ENCODE measurements around the gene DAAM1. TPM values are rescaled to one million over a fixed set of nuclear protein-coding genes. Genes with fewer than 3 reads are reported as not detected.

Gene DAAM1
- 37.9 TPM for total RNA-seq

- peak; percentile 98 for DNase-seq (ENCODE audit: low spot score)
Observed at GRCh38 chr14:59188461-59189090, at the start of gene DAAM1. Gene DAAM1, plus strand, starts transcription at chr14:59188667. Its CDS starts 74,811 bp downstream, at chr14:59263478.

GRCh38 chr14:59139324-59139723 lies 49.1 kb upstream of the DAAM1 start:
- no peak for DNase-seq (ENCODE audit: low spot score)

DNA sequence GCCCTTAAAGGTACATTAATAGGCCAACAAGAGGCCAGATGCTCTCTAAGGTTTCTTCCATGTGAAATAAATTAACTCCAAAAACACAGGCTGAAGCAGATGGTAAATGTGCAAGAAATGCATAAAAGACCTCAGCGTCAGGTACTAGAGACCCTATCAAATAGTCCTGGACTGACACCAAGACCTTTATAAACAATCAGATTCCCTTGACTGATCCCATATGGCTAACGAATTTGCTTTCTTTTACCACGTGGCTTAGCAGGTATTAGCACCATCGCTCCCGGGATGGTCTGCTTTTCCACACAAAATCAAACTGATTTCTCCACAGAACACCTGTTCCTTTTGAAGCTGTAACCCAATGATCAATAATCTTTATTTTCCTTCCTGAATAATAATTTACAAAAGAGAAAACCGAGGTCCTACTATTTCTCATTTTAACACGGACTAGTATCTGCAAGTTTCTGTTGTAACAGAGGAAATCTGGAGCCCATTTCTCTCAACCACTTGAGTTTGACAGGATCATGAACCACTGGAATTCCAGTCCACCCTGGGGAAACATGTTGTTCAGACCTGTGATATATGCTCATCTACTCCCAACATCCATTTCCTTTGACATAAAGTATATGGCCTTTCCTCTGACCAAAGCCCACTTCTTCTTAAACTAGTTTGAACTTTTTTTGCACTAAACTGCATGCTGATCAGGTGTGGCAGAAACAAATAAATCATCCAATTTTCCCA lies 48.2 kb upstream of the DAAM1 start:
- DNase-seq (ENCODE audit: low spot score) = no peak

GRCh38 chr14:59146484-59146883 lies 42.0 kb upstream of the DAAM1 start:
- DNase-seq (ENCODE audit: low spot score) = no peak

DNA sequence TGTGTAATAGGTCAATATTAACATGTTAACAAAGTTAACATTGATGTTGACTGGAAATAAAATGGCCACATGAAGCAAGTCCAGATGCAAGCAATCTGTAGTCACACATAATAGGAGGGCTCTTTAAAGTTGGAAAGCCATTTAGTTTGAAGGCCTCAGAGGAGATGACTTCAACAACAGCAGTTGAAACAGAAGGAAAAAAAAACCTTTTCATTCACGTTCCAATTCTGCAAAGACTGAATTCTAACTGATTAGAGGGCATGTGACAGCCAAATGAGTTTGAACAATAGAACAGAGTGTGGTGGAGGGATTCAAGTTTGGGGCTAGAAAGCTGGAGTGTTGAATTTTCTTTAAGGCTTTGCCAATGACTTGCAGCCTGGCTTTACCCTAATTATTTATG lies 41.5 kb upstream of the DAAM1 start:
- no peak for DNase-seq (ENCODE audit: low spot score)

DNA sequence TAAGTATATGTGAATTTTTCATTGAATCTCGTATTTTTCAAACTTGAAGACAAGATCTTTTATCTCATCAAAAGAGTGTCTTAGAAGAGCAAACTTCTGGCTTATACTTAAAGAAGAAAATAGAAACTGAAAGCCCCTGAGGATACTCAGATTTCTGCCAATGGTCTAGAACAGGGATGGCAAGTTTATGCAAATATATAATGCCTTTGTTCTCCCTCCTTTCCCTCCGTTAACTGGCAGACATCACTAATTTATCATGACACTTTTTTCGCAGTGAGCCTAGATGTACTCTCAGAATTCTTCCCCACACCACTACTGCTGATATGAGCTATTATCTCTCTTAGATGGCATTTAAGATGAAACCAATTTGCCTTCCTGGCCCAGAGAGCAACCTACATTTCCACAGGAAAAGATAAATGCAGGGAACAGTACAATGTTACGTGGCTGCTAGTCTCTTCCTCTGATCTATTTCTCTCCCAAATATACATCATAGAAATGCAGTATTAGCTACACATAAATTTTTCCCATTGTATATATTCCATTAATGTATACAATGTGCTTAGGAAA lies 40.0 kb upstream of the DAAM1 start:
- no peak for DNase-seq (ENCODE audit: low spot score)

- DNase-seq (ENCODE audit: low spot score) = no peak
Observed at GRCh38 chr14:59150990-59151389, 37.5 kb upstream of the DAAM1 start.

GRCh38 chr14:59154373-59154772 lies 34.1 kb upstream of the DAAM1 start:
- DNase-seq (ENCODE audit: low spot score) = no peak

GRCh38 chr14:59155886-59156285 lies 32.6 kb upstream of the DAAM1 start:
- DNase-seq (ENCODE audit: low spot score) = no peak

DNA sequence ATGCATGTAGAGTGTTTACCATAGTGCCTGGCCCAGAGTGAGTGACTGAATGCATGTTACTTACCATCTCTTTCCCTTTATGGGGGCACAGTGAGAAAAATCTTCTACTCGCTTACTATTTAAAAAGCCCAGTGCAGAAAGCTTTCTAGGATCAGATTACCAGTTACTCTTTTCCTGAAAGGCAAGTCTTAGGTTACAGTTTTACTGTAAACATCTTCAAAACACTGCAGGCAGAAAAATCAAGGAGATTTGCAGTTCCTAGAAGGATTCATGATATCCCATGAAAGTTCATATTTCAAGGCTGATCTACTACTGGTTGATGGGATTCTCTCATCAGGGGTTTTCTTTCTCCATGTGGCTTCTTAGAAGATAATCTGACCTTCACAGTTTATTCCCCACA lies 29.3 kb upstream of the DAAM1 start:
- no peak for DNase-seq (ENCODE audit: low spot score)

DNA sequence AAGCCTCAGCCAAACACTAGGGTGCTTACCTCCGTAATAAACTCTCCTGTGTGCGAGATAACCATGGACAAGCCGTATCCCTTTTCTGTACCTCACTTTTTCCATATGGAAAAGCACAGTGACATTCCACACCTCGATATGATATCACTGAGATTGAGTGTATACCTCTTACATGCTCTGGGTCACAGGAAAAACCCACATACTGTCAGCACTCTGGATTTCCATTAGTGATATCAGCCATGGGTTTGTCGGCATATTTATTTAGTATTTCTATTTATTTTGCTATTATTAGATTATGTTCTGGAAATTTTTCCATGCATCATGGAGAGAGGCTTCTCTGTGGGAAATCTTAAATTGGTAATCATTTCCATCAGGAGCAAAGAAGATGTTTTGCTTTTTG lies 28.0 kb upstream of the DAAM1 start:
- no peak for DNase-seq (ENCODE audit: low spot score)

DNA sequence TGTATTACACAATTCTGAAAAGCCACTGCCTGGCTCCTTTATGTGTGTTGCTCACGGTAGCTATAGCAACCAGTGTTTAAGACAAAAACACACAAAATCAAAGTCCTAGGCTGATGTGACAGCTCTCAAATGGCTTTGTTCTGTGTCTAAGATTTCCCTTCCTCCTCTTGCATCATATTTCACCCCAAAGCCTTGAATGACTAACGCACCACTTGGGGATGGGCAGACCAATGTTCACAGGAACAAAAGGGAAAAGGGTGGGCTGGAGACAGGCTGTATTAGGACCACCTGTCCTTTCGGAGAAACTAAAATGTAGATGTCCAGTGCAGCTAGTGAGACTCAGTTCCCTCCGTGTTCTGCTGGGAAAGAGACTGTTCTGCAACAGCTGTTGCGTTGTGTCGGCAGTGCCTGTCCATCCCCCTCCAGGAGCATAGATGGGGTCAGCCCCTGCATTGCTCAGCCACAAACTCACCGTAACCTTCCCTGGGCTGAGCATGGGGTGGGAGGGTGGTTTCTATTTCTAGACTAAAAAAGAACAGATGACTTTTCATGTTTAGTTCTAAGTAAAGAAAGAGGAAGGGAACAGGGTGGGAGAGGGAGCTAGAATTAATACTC lies 26.8 kb upstream of the DAAM1 start:
- no peak for DNase-seq (ENCODE audit: low spot score)

GRCh38 chr14:59166258-59166657 lies 22.2 kb upstream of the DAAM1 start:
- DNase-seq (ENCODE audit: low spot score) = no peak

DNA sequence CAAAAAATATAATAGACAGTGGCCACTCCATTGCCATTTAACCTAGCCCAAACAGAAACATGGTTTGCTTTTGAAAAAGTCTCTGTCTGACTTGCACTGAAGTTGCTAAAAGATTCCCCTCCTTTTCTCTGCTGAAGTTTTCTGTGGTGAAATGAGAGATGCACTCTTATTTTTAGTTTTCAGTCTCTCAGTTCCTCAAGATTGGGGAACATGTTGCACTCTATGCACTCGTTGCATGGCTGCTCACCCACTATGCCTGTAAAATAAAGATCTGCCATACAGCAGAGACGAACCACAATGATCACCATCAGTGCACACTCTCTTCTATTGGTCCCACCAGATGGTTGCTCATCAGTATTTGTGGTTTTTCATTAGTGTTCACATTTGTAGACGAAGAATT lies 13.1 kb upstream of the DAAM1 start:
- DNase-seq (ENCODE audit: low spot score) = no peak

DNA sequence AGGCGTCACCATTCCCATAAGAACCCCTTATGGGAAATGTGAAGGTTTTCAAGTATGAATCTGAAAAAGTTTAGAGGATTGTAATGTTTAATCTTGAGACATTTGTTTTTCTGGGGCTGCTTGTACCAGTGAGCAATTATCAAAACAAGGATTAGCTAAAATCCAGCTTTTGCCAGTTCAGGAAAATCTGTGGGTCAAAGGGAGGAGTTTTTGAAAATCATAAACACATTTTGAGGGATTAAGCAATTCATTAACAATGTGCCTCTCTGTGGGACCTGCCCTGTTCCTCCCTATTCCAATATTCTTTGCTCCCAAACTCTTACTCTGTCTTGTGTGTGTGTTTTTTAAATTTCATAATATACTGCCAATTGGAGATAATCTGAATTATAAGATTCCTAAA lies 11.7 kb upstream of the DAAM1 start:
- no peak for DNase-seq (ENCODE audit: low spot score)

DNA sequence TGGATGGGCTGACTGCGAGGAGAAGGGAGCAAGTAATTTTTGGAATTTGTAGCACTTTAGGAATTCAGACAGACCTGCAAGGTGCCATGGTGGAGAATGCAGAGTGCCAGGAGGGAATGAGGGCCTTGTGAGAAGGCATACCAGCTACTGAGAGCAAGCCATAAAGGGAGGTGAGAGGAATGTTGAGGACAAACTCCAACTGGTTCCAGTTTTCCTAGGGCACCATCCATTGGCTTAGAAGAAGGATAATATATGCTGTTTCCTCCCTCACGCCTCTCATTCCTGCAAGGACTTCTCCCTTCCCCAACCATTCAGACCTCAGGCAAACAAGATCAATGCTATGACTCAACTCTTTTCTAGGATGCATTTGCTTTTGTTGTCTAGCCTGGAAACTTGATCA lies 11.2 kb upstream of the DAAM1 start:
- no peak for DNase-seq (ENCODE audit: low spot score)

- no peak for DNase-seq (ENCODE audit: low spot score)
Observed at GRCh38 chr14:59181791-59182190, 6.7 kb upstream of the DAAM1 start.

DNA sequence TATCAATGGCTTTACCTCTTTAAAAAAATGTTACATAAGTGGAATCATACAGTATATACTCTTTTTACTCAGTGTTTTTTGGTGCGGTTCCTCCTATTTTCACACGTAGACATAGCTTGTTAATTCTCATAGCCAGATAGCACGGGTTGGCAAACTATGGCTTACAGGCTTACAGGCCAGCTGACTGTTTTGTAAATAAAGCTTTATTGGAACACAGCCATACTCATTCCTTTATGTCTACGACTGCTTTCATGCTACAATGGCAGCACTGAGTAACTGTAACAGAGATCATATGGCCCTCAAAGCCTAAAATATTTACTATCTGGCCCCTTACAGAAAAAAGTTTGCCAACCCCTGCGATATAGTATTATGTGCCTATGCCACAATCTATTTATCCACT lies 5.8 kb upstream of the DAAM1 start:
- no peak for DNase-seq (ENCODE audit: low spot score)

- no peak for DNase-seq (ENCODE audit: low spot score)
Observed at GRCh38 chr14:59183150-59183549, 5.3 kb upstream of the DAAM1 start.

DNA sequence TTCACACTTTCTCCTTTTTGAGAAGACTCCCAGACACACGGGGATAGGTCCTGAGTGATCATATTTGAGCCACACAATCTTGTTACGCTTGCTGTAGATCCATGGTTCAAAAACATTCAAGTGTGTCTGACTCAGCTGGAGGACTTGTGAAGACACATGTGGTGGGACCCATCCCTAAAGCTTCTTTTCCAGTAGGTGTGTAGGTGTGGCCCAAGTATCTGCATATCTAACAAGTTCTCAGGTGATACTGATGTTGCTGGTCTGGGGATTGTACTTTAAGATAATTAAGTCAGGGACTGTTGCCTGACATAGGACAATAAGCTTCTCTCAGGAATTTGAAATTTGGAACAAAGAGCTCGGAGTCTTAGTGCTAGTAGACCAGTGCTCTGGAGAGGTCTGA lies 4.1 kb upstream of the DAAM1 start:
- no peak for DNase-seq (ENCODE audit: low spot score)

DNA sequence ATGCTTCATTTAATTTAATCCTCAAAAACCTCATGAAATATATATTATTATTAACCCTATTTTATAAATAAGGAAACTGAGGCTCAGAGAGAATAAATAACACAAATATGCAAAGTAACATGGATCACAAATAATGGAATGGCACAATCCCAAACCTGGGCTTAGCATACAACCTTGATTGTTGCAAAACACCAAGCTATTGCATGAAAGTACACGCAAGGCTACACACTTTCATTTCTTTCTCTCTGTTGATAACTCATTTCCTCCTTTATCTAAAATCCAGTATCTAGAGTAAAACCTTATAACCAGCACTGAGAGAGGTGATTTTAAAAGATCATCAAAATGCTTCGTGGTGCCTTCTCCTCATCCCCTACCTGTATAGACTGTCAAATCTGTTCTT lies 2.8 kb upstream of the DAAM1 start:
- DNase-seq (ENCODE audit: low spot score) = no peak

DNA sequence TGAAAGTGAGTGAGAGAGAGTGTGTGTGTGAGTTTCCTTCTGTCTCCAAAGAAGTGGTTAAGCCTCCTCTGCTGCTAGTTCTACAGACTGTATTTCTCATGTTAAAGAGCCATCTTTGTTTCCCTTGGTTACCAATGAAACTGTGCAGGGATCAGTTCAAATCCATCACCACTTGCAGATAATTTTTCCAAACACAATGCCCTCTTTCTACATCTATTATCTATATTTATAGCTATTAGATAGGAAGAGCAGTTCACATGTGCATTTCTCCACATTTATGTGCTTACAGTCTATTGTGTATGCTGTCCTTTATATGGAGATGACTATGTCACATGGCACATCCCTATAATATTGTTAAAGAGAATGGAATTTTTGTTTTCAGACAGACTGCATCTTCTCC lies 2.2 kb upstream of the DAAM1 start:
- no peak for DNase-seq (ENCODE audit: low spot score)

GRCh38 chr14:59187118-59187517 lies 1.3 kb upstream of the DAAM1 start:
- DNase-seq (ENCODE audit: low spot score) = no peak
